ENCODE results near the gene UBL5. TPM values are rescaled to one million over a fixed set of nuclear protein-coding genes. Genes with fewer than 3 reads are reported as not detected.

Gene UBL5
- total RNA-seq, 2 donors from 2014 or later: 415 to 506 TPM

DNA sequence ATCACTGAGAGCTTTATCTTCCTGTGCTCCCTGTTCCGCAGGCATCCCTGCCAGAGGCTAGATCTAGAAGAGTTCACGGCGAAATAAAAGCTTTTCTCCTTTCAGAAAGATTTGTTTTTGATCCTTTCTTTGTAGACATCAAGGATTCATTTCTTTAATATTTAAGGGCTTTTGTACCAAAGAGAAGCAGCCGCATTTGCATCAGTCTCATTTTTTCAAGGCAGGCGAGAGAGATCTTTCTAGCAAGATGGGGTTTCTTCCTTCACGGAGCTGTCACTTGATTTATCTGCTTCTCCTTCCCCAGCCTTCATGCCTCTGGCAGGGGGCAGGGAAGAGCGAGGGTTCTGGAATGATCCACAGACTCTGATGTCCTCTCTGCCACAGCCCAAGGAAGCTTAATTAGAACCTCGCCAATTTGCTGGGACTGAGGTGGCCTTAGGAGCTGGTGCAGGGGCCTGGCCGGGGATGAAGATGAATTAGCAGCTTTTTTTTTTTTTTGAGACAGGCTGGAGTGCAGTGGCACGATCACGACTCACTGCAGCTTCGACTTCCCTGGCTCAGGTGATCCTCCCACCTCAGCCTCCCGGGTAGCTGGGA, 47.4 kb downstream of the UBL5 start:
- no peak overlapping the region for H3K27ac Mint-ChIP-seq
- 88 to 90% methylated on average over 7 to 13 of the region's 13 CpGs for whole genome bisulfite sequencing, 2 experiments (ENCODE audit: insufficient coverage in 1 of 2, insufficient read length in 1 of 2)

GRCh38 chr19:9875796-9876195, 48.1 kb downstream of the UBL5 start:
- H3K27me3 Mint-ChIP-seq (ENCODE audit: insufficient read depth): no peaks in the 10 kb centered on the region
- H3K36me3 Mint-ChIP-seq (ENCODE audit: low read depth): no peaks in the 10 kb centered on the region
- no peak overlapping the region for H3K27ac Mint-ChIP-seq
- Histone ChIP-seq H3K36me3 (ENCODE audit: control insufficient read depth, insufficient read depth, low read length) (no peaks in the 10 kb centered on the region), H3K4me3 (ENCODE audit: low read length) (no peak overlapping the region), H3K27ac (ENCODE audit: low read depth, low read length) (peak overlapping the region; percentile 57), H3K9ac (ENCODE audit: extremely low read depth, low read length, poor library complexity, severe bottlenecking) (no peak overlapping the region), H3K27me3 (ENCODE audit: control insufficient read depth, insufficient read depth, low read length, poor library complexity, severe bottlenecking) (no peaks in the 10 kb centered on the region), H3K9me3 (ENCODE audit: control insufficient read depth, low read length) (no peaks in the 10 kb centered on the region), H3K4me1 (ENCODE audit: control insufficient read depth, insufficient read depth, low read length) (peaks cover 4% of the 10 kb centered on the region)
- WGBS, 2 experiments (ENCODE audit: insufficient coverage in 1 of 2, insufficient read length in 1 of 2): 63 to 79% methylated on average over 4 to 5 of the region's 5 CpGs
- TF ChIP-seq CTCF (conservative IDR thresholded peaks at IDR 0.05): no peak
- no peak for DNase-seq
- peaks cover 2% of the 10 kb centered on the region for H3K9me3 Mint-ChIP-seq
- H3K4me1 Mint-ChIP-seq: peaks cover 15% of the 10 kb centered on the region
- no peak overlapping the region for H3K4me3 Mint-ChIP-seq

More for the DNA sequence above, 47.4 kb downstream of the UBL5 start:
- no peak for TF ChIP-seq CTCF (conservative IDR thresholded peaks at IDR 0.05)
- H3K9me3 Mint-ChIP-seq: peaks cover 2% of the 10 kb centered on the region
- peaks cover 15% of the 10 kb centered on the region for H3K4me1 Mint-ChIP-seq
- no peaks in the 10 kb centered on the region for H3K27me3 Mint-ChIP-seq (ENCODE audit: insufficient read depth)
- no peaks in the 10 kb centered on the region for H3K36me3 Mint-ChIP-seq (ENCODE audit: low read depth)
- DNase-seq: no peak
- no peaks in the 10 kb centered on the region for H3K27me3 ChIP-seq (ENCODE audit: control insufficient read depth, insufficient read depth, low read length, poor library complexity, severe bottlenecking)
- no peak overlapping the region for H3K27ac ChIP-seq (ENCODE audit: low read depth, low read length)
- no peak overlapping the region for H3K9ac ChIP-seq (ENCODE audit: extremely low read depth, low read length, poor library complexity, severe bottlenecking)
- no peak overlapping the region for H3K4me3 Mint-ChIP-seq
- no peak overlapping the region for H3K4me3 ChIP-seq (ENCODE audit: low read length)
- no peaks in the 10 kb centered on the region for H3K36me3 ChIP-seq (ENCODE audit: control insufficient read depth, insufficient read depth, low read length)
- no peaks in the 10 kb centered on the region for H3K9me3 ChIP-seq (ENCODE audit: control insufficient read depth, low read length)
- H3K4me1 ChIP-seq (ENCODE audit: control insufficient read depth, insufficient read depth, low read length): peaks cover 4% of the 10 kb centered on the region

GRCh38 chr19:9877780-9878510, 50.2 kb downstream of the UBL5 start:
- no peak overlapping the region for H3K4me3 ChIP-seq (ENCODE audit: low read length)
- no peaks in the 10 kb centered on the region for H3K27me3 ChIP-seq (ENCODE audit: control insufficient read depth, insufficient read depth, low read length, poor library complexity, severe bottlenecking)
- 86 to 96% methylated on average over 7 to 10 of the region's 10 CpGs for WGBS, 2 experiments (ENCODE audit: insufficient coverage in 1 of 2, insufficient read length in 1 of 2)
- peaks cover 2% of the 10 kb centered on the region for H3K9me3 Mint-ChIP-seq
- no peaks in the 10 kb centered on the region for H3K27me3 Mint-ChIP-seq (ENCODE audit: insufficient read depth)
- no peaks in the 10 kb centered on the region for H3K36me3 Mint-ChIP-seq (ENCODE audit: low read depth)
- no peak for TF ChIP-seq CTCF (conservative IDR thresholded peaks at IDR 0.05)
- no peak overlapping the region for H3K4me3 Mint-ChIP-seq
- H3K9me3 ChIP-seq (ENCODE audit: control insufficient read depth, low read length): no peaks in the 10 kb centered on the region
- no peak overlapping the region for H3K27ac ChIP-seq (ENCODE audit: low read depth, low read length)
- peaks cover 2% of the 10 kb centered on the region for H3K4me1 Mint-ChIP-seq
- H3K4me1 ChIP-seq (ENCODE audit: control insufficient read depth, insufficient read depth, low read length): no peaks in the 10 kb centered on the region
- H3K27ac Mint-ChIP-seq: no peak overlapping the region
- DNase-seq: no peak
- H3K36me3 ChIP-seq (ENCODE audit: control insufficient read depth, insufficient read depth, low read length): no peaks in the 10 kb centered on the region
- no peak overlapping the region for H3K9ac ChIP-seq (ENCODE audit: extremely low read depth, low read length, poor library complexity, severe bottlenecking)
